GM21367 (cell line): ENCODE measurements around the gene GRIN2D.

Source experiments
- ATAC-seq: cut with Tn5 transposase; IDR thresholded peaks from one replicate; pipeline ENCODE4 v1.9.1; 2021; ENCODE audit not compliant: unreplicated experiment

GRIN2D gene

GRCh38 chr19:48441360-48442050 is 48.0 kb downstream of the GRIN2D start:
- no peak for ATAC-seq

- ATAC-seq: no peak
Observed at GRCh38 chr19:48442116-48443035, 48.9 kb downstream of the GRIN2D start.

GRCh38 chr19:48443256-48443655 is 49.8 kb downstream of the GRIN2D start:
- no peak for ATAC-seq
